Peyer's patch (tissue), 4 donors: ENCODE data around the gene MED17.

Source experiments
- POLR2A ChIP-seq, 2 donors: fragments of 450-650 bp; IDR thresholded peaks; one replicate each; pipeline ENCODE4 v1.5.1; 2017; ENCODE audit warnings: antibody characterized with exemption in 2 of 2, mild to moderate bottlenecking in 2 of 2, moderate library complexity in 2 of 2
- TF ChIP-seq, protein P1 (sequence below), 6 experiments: fragments of 450-650 bp in 4 of 6; fragments of 200-600 bp in 2 of 6; sonication (generic) in 1 of 6; IDR thresholded peaks; one replicate each; pipeline ENCODE4 v1.5.1; 2017 to 2019; ENCODE audit warnings: antibody characterized with exemption in 6 of 6, mild to moderate bottlenecking in 3 of 6, moderate library complexity in 1 of 6

- TF ChIP-seq POLR2A (IDR thresholded peaks at IDR 0.05): no peak
- TF ChIP-seq, protein P1, sequence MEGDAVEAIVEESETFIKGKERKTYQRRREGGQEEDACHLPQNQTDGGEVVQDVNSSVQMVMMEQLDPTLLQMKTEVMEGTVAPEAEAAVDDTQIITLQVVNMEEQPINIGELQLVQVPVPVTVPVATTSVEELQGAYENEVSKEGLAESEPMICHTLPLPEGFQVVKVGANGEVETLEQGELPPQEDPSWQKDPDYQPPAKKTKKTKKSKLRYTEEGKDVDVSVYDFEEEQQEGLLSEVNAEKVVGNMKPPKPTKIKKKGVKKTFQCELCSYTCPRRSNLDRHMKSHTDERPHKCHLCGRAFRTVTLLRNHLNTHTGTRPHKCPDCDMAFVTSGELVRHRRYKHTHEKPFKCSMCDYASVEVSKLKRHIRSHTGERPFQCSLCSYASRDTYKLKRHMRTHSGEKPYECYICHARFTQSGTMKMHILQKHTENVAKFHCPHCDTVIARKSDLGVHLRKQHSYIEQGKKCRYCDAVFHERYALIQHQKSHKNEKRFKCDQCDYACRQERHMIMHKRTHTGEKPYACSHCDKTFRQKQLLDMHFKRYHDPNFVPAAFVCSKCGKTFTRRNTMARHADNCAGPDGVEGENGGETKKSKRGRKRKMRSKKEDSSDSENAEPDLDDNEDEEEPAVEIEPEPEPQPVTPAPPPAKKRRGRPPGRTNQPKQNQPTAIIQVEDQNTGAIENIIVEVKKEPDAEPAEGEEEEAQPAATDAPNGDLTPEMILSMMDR (IDR thresholded peaks at IDR 0.05): no peak
Observed at GRCh38 chr11:93736129-93736528, 48.0 kb upstream of the MED17 start.
